Suppressor macrophage treated with lipopolysaccharide for 1 hour (primary cell): ENCODE data around the gene GPR142.
A peak's percentile ranks its signal among the peaks of the same experiment; 100 is the strongest.

ENCODE experiments used
- DNase-seq, 3 donors: peaks; one replicate each; pipeline ENCODE4 v3.0.0-alpha.2; 2020 to 2022

GPR142 gene

DNA sequence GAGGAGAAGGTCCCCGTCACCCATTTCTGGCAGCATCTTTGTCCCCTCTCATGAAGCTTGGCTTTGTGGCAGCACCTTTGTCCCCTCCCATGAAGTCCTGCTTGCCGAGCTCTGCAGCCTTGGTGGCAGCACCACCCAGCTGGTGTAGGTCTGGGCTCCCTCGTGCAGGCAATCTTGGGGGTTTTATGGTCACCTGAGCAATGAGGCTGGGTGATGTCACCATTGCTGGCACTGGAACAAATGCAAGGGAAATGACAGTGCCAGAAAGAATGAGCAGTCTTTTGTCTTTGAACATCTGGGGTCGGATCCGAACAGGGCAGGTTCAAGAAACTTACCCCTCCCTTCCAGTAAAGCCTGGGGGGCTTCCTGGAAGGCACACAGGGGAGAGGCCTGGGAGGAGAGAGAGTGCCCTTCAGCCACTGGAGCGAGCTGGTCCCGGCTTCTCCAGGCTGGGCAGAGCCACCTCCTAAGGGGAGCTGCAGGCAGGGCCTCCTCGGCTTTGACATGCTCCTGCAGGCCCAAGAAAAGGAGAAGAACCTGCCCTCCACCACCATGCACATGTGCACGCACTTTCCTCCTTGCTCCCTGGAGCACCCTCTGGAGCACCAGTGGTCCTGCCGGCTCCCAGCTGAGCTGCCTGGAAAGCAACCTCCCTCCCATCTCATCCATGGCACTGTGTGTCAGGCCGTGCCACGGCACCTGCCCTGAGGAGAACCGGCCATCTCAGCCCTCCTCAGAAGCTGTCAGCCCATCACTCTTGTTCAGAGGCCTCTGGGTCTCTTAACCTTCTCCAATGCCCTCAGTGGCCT is 21.7 kb upstream of the GPR142 start:
- DNase-seq: no peak

DNA sequence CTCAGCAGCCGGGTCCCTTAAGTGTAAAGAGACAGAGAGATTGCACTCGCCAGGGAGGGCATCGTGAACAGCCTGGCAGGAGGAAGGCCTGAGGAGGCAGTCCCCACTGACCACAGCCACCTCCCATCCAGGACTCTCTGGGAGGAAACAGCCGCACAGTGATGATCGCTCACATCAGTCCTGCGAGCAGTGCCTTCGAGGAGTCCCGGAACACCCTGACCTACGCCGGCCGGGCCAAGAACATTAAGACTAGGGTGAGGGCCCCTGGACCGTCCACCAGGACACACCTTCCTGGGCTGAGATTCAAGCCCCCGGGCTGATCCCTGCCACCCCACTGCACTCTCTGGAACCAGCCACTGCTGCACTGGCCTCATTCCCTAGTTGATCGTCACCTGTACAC is 19.7 kb upstream of the GPR142 start:
- no peak for DNase-seq

DNA sequence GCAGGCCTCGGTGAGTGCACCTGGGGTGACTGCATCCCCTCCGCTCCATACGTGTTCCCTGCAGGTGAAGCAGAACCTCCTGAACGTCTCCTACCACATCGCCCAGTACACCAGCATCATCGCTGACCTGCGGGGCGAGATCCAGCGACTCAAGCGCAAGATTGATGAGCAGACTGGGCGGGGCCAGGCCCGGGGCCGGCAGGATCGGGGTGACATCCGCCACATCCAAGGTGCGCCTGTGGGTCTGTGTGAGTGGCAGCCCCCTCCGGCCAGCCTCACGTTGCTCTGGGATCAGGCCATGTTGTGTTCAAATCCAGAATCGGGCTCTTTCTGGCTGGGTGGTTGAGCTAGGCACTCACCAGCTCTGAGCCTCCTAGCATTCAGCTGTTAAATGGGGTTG is 18.2 kb upstream of the GPR142 start:
- DNase-seq: no peak

DNA sequence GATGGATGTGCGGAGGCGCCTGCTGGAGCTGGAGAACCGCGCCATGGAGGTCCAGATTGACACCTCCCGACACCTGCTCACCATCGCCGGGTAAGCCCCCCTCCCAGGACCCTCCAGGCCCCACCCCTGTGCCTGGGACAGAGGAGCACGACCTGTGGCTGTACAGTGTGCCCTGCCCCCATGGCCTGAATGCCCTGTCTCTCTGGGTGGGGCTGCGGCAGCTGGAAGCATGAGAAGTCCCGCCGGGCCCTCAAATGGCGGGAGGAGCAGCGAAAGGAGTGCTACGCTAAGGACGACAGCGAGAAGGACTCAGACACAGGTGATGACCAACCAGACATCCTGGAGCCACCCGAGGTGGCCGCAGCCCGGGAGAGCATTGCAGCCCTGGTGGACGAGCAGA is 16.8 kb upstream of the GPR142 start:
- DNase-seq: no peak

DNA sequence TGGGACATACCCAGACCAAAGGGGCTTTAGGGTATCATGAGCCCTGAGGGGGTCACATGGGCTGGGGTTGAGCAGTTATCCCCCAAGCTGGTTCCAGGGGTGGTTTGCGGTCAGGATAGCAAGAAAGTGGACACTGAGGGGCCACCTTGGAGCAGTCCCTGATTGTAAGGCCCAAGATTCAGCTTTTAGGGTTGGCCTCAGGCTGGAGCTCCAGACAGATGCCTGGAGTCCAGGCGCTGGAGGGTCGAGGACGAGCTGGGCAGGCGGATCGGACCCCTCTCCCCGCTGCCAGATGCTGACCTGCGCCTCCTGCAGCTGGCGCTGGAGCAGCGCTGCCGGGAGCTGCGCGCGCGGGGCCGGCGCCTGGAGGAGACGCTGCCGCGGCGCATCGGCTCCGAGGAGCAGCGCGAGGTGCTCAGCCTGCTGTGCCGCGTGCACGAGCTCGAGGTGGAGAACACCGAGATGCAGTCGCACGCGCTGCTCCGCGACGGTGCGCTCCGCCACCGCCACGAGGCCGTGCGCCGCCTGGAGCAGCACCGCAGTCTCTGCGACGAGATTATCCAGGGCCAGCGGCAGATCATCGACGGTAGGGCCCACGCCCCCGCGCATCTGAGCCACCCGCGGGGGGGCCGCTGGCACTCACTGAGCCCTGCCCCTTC is 15.6 kb upstream of the GPR142 start:
- DNase-seq: peak in 1 of 3 donors; percentile 9

DNA sequence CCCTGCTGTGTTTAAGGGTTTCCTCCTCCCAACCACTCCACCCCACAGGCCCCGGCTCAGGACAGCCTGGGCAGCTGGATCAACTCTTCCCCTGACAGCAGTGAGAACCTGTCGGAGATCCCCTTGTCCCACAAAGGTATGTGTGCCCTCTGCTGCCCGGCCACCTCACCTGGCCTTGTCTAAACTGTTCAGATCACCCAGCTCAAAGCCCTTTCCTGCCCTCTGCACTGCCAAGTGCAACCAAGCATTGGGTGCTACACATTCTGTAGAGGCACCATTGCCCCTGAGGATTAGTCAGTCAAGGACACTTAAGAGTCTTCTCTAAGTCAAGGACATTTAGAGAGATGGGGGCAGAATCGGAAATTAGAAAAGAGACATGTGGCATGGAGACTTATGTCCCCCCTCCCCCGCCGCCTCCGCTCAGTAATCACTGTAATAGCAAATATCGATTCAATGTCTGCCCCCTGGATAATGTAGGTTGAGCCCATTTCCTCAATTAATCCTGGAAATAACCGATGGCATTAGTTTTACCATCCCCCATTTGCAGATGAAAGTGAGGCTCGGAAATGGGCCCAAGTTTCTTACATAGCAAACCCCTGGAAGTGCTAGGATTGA is 13.8 kb upstream of the GPR142 start:
- no peak for DNase-seq

DNA sequence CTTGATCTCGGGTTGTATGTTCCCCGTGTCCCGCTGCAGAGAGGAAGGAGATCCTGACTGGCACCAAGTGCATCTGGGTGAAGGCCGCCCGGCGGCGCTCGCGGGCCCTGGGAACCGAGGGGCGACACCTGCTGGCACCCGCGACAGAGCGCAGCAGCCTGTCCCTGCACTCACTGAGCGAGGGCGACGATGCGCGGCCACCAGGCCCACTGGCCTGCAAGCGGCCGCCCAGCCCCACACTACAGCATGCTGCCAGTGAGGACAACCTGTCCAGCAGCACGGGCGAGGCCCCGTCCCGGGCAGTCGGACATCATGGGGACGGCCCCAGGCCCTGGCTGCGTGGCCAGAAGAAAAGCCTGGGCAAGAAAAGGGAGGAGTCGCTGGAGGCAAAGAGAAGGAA is 13.2 kb upstream of the GPR142 start:
- DNase-seq: peak; percentile 79 to 90 (median 88)

DNA sequence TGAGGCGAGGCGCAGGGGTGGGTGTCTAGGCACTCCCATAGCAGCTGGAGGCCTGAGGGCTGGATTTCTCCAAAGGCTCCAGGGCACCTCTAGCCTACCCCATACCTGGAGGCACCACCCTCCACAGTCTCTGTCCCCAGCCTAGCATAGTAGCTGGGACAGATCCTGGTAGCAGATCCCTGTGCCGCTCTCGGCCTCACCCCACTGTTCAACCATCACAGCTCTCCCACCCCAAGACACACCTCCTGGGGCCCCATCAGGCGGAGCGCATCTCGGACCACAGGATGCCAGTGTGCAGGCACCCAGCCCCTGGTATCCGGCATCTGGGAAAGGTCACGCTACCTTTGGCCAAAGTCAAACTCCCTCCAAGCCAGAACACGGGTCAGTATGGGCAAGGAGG is 12.7 kb upstream of the GPR142 start:
- no peak for DNase-seq

DNA sequence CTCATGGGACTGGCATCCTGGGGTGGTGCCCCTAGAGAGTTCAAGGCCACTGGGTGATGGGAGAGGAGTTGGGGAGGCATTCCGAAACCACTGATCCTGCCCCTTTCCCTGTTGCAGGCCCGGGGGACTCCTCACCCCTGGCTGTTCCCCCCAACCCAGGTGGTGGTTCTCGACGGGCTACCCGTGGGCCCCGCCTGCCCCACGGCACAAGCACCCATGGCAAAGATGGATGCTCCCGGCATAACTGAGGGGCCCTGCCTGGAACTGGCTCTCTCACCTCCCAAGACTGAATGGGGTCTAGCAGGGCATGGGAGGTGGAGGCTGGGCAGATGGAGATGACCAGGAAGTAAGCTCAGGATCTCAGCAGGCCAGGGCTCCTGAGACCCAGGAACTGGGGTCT is 12.2 kb upstream of the GPR142 start:
- no peak for DNase-seq

DNA sequence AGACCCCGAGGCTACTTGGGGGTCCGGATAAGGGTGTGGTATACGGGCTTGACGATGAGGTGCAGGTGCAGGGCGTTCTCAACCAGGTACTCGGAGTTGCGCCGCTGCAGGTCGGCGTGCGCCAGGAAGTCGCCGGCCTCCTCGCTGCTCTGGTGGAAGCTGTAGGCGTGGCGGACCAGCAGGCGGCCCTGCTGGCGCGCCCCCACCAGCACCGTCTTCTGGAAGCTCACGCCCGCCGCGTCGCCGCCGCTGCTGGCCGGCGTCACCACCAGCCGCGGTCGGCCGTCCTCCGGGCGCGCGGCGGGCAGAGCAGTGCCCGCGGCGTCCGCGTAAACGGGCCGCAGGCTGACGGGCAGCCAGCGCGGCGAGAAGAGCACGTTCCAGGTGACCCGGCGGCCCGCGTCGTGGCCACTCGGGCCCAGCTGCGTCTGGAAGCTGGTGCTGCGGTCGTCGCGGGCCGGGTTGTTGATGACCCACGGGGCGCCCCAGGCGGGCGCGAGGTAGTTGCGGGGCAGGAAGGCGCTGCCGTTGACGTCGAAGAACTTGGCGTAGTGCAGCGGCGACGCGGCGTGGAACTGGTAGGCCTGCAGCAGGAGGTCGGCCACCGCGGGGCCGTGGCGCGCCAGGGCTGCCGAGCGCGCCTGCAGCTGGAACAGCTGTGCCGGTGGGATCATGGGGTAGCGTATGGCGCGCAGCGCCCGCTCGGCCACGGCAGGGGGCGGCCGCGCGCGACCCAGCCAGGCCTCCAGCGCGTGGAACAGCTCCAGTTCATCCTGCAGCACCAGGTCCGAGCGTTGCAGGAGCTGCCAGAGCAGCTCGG is 10.4 kb upstream of the GPR142 start:
- DNase-seq: peak in 2 of 3 donors; percentile 32 to 50

DNA sequence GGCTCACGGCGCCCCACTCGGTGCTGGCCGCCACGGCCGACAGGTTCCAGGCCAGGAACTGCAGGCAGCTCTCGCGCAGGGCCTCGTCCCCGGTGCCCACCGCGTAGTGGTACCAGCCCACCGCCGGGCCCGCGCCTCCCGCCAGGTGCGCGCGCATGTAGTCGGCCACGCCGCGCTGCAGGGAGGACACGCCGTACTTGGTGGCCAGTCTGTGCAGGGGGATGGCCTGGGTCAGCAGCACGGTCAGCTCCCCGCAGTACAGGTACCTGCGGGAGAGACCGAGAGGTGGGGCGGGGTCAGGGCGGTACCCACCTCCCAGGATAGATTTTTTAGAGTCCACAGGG is 9.9 kb upstream of the GPR142 start:
- DNase-seq: no peak

DNA sequence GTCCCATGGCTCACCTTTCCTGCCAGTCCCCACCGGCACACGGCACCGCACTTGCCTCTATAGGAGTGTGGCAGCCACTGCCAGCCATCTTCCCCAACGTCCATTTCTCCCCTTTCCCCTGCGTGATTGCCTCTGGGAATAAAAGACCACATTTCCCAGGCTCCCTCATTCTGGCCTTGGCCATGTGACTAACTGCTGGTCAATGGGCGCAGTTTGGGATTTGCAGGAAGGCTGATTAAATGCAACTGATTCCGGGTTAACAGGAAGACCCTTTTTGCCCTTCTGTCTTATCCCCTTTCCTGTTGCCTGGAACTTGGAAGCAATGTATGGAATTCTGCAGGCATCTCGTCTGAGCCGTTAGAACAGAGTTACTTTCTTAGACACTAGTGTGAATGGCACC is 8.6 kb upstream of the GPR142 start:
- no peak for DNase-seq

DNA sequence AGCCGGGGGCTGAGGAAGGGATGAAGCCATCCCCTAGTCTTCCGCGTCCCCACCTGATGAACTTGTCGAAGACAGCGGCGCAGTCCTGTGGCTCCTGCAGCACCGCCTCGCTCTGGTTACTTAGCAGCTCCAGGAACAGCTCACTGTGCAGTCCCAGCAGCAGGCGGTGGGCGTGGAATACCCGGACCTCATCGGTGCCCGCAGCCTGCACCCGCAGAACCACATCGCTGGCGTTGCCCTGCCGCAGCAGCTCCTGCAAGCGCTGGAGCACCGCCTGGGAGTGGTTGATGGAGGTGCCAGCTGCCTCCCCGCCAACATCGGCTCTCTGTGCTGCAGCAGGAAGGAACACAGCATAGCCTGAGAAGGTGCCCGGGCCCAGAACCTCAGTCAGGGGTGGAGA is 7.4 kb upstream of the GPR142 start:
- no peak for DNase-seq

DNA sequence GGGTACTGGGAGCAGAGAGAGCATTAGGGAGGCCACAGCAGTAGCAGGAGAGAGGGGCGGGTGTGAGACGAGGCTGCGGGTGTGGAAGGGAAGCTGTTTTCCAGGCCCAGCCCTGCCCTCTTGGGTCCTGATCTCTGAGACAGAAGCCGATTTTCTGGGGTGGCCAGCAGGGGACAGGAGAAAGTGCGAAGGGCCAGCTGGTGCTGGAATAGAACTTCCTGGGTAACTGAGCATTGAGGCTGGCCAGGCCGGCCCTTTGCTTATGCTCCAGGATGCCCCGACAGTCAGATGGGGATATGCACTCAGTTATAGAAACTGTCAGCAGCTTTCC is 6.4 kb upstream of the GPR142 start:
- no peak for DNase-seq

DNA sequence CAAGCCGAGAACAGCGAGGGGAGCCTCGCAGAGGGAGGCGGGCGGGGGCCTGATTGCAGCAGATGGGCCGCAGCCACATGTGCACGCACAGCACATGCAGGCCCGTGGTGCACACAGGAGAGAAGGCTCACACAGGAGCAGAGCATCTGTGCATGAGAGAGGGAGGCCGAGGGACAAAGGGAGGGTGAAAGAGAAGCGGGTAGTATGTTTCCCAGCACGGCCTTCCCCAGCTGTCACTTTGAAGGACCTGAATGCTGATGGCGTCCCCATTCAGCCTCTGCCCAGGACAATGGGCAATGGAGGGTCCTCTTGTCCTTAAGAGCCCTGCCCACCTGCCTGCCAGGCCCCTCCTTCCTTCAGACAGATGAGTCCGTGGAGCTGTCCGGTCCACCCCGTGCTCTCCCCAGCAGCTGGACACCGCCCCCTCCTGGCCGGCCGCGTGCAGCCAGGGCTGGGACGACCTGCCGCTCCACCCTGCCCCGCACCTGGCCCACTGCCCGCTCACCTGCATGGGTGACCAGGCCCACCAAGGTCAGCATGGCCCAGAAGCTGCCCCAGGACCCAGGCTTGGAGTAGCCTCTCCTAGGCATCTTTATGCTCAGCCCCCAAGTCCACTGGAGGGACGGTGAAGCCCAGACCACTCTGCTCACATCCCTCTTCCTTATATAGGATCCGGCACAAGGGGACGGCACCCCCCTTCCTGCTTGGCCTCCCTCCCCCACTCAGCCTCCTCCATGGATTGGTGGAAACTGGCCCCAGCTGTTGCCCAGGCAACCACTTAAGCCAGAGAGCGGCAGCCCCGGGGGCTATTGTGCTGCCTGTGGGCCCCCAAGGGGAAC is 5.9 kb upstream of the GPR142 start, which contains the start of gene BTBD17:
Gene BTBD17, minus strand, starts transcription at position 639 of the 839 bp plus-strand sequence. Its CDS starts 49 bp downstream, at position 590.
- DNase-seq: peak; percentile 42 to 74 (median 53)

DNA sequence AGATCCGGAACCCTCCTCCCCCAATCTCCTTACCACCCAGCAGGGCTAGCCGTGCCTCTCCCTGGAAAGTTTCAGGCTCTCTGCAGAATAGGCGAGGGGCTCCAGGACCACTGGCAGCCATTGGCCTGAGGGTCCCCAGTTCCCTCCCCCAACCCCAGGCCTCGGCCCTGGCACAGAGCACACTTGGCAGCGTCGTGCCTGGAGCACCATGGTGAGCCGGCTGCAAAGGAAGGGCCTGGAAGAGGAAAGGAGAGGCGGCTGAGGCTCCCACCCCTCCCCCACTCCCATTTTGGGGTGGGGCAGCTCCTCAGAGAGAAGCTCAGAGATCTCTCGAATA is 5.3 kb upstream of the GPR142 start:
- DNase-seq: no peak

DNA sequence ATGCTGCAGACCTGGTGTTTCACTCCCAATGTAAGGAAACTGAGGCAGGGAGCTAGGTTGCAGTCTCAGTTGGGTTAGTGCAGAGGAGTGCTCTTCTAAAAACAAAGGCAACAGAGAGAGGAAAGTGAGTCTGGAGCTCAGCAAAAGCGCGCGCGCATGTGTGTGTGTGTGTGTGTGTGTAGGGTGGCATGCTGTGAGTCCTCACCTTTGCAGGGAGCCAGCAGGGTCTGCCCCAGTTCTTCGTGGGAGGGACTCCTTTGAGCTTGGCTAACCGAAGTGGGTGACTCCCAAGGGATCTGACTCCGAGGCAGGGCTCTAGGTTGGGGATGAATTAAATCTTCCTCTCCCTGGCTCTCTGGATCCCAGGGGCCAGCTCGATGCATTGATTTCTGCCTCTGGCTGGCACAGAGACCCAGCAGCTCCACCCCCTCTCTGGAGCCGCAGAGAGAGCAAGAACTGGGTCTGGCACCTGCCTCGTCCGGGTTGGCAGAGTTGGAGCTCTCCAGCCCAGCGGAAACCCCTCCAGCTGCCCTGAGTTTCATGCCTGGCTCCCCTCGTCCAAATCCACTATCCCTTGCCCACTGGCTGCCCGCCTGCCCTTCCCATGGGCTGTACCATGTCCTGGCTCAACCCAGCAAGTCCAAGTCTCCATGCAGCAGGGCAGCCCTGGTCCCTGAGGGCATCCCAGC is 4.4 kb upstream of the GPR142 start:
- no peak for DNase-seq

DNA sequence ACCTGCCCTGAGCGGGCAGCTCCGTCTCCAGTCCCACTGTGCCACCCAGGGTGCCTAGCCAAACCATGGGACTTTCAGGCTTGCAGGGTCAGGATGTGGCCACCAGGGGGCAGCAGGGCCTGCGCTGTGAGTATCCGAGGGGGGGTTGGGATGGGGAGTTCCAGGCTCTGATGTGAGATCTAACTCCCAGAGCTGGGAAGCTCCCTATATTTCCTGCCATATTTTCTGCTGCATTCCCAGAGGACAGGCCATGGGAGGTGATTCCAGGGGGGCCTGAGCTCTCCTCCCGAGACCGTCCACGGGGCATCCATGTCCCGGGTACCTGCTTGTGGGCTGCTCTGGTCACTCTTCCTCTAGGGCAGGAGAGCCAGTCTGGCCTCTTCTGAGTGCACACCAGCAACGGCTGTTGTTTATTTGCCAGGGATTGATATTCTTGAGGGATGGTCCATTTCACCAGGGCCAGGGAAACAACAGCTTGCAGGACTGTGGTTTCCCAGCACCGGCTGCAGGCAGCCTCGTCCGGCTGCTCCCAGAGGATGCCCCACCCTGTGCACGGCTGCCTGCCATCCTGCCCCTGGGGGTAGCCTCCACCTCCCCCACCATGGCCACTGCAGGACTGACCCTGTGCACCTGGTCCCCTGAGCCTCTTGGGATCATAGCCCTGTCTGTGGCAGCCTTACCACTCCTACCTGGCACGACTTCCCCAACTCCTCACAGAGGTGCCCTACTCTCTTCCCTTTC is 1.2 kb downstream of the GPR142 start:
- DNase-seq: peak; percentile 82 to 91 (median 88)

DNA sequence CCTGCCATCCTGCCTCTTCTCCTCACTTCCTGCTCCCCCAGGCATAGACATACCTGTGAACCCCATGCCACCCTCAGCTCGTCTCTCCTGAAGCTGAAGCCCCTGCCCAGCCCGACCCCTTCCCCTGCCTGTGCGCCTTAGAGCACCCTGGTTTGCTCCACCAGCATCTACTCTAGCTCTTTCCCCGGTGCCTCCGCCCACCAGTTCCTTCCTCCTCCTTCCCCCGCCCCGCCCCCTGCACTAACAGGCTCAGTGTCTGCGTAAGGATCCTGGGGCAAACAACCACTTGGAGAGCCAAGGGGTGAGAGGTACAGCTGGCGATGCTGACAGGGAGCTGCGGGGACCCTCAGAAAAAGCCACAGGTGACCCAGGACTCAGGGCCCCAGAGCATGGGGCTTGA is 1.9 kb downstream of the GPR142 start:
- peak; percentile 74 to 93 (median 89) for DNase-seq

DNA sequence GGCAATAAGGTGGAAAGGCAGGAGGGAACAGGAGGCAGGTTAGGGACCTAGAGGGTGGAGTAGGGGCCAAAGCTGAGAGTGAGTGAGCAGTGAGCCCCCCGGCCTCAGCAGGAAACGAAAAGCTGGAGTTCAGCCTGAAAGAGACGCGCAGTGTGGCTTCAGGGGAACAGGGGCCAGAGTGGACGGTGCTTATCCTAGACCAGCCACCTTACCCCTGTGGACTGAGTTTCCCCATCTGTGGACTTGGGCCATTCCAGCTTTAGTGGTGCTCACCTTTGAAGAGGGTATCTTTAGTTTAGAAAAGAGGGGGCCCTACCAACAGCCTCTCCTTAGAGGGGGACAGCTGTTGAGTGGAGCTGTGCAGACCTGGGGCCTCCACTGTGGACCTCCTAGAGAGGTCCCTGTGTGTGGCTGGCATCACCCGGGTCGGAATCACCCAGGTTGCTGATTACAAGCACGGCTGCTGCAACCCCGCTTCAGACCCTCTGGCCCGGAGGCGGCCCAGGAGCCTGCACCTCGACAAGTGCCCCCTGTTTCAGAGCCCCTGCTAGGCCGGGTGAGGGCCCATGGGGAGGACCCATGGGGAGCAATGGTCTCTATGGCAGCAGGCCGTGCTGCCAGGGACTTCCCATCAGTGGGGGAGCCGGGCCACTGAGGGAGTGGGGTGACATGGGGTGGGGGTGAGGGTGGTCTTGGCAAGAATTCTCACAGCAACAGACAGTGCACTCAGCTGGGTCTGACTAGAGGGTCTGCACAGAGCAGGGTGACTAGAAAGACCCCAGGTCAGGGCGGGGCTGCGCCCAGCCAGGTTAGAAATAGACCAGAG is 2.6 kb downstream of the GPR142 start:
- no peak for DNase-seq
